Rectal smooth muscle tissue (tissue), 1 donor: ENCODE results near the gene PNO1.

Source experiments
- H3K27ac ChIP-seq: one replicate; pipeline ENCODE4 v1.7.0; 2013; ENCODE audit warnings: low read depth, low read length, inconsistent platforms
- H3K27me3 ChIP-seq: one replicate; pipeline ENCODE4 v1.7.0; 2013; ENCODE audit warnings: low read length; ENCODE audit not compliant: control insufficient read depth, insufficient read depth
- H3K36me3 ChIP-seq: one replicate; pipeline ENCODE4 v1.7.0; 2013; ENCODE audit warnings: low read length; ENCODE audit not compliant: control insufficient read depth, insufficient read depth
- H3K4me1 ChIP-seq: one replicate; pipeline ENCODE4 v1.7.0; 2013; ENCODE audit warnings: low read length; ENCODE audit not compliant: control insufficient read depth, insufficient read depth
- H3K4me3 ChIP-seq: one replicate; pipeline ENCODE4 v1.7.0; 2013; ENCODE audit warnings: low read length
- H3K9ac ChIP-seq: one replicate; pipeline ENCODE4 v1.7.0; 2013; ENCODE audit warnings: low read length

PNO1 gene

GRCh38 chr2:68216454-68217310 lies 59.0 kb downstream of the PNO1 start:
- H3K9ac ChIP-seq, result no peak overlapping the region
- peaks cover 20% of the 10 kb centered on the region for H3K4me1 ChIP-seq
- no peaks in the 10 kb centered on the region for H3K36me3 ChIP-seq
- no peaks in the 10 kb centered on the region for H3K27me3 ChIP-seq
- no peak overlapping the region for H3K4me3 ChIP-seq
- H3K27ac ChIP-seq, result peak overlapping the region; percentile 22

- H3K27me3 ChIP-seq, result no peaks in the 10 kb centered on the region
- no peaks in the 10 kb centered on the region for H3K36me3 ChIP-seq
- H3K27ac ChIP-seq, result no peak overlapping the region
- H3K4me1 ChIP-seq, result peaks cover 20% of the 10 kb centered on the region
- no peak overlapping the region for H3K4me3 ChIP-seq
- H3K9ac ChIP-seq, result no peak overlapping the region
Measured at GRCh38 chr2:68217729-68218128, 60.0 kb downstream of the PNO1 start.

DNA sequence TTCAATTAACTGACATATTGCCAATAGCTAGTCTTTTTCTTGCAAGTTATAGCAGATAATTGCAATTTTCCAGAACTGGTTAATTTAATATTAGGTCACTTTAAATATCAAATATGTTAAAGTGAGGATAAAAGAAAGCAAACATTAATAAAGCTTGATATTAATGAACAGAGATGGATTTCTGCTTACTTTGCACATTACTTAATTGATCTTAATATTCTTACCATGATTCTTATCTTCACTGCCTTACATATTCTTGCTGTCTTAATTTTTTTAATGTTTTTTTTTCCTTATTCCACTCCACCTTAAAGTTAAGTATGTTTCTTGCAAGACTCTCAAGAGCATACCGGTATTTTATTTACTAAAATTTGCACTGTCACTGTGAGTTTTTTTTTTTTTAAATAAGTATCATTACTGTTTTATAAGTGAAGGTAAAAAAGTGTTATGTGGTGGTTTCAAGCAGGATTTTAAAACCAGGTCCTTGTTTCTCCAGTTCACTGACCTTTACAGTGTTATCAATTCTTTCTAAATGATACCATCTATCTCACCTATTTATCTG lies 60.7 kb downstream of the PNO1 start:
- Histone ChIP-seq H3K4me1 (peaks cover 20% of the 10 kb centered on the region), H3K4me3 (no peak overlapping the region), H3K27ac (no peak overlapping the region), H3K36me3 (no peaks in the 10 kb centered on the region), H3K27me3 (no peaks in the 10 kb centered on the region), H3K9ac (no peak overlapping the region)

DNA sequence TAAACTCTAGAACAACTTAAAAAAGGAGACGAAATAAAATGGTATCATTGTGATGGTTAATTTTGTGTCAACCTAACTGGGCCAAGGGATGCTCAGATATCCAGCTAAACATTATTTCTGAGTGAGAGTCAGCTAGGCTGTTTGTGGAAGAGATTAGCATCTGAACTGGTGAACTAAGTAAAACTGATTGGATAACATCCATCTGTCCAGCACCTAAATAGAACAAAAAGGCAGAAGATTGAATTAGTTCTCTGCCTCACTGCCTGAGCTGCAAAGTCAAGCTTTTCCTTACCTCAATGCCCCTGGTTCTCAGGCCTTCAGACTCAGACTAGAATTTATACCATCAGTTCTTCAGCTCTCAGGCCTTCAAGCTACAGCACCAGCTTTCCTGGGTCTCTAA lies 64.6 kb downstream of the PNO1 start:
- peaks cover 16% of the 10 kb centered on the region for H3K4me1 ChIP-seq
- H3K9ac ChIP-seq, result no peak overlapping the region
- H3K27ac ChIP-seq, result no peak overlapping the region
- H3K27me3 ChIP-seq, result no peaks in the 10 kb centered on the region
- no peaks in the 10 kb centered on the region for H3K36me3 ChIP-seq
- no peak overlapping the region for H3K4me3 ChIP-seq

- Histone ChIP-seq H3K27ac (no peak overlapping the region), H3K4me3 (no peak overlapping the region), H3K27me3 (no peaks in the 10 kb centered on the region), H3K4me1 (peaks cover 13% of the 10 kb centered on the region), H3K36me3 (no peaks in the 10 kb centered on the region), H3K9ac (no peak overlapping the region)
Measured at GRCh38 chr2:68223419-68223818, 65.7 kb downstream of the PNO1 start.

GRCh38 chr2:68225119-68225632 lies 67.5 kb downstream of the PNO1 start:
- H3K27me3 ChIP-seq, result no peaks in the 10 kb centered on the region

More at GRCh38 chr2:68225119-68225632, 67.5 kb downstream of the PNO1 start:
- peaks cover 5% of the 10 kb centered on the region for H3K4me1 ChIP-seq
- H3K27ac ChIP-seq, result no peak overlapping the region
- no peak overlapping the region for H3K4me3 ChIP-seq
- H3K36me3 ChIP-seq, result no peaks in the 10 kb centered on the region
- no peak overlapping the region for H3K9ac ChIP-seq
